Stomach (tissue), 4 donors: ENCODE data around the gene VWA2.

ENCODE experiments used
- EP300 ChIP-seq: sonication (generic); formaldehyde crosslinking; IDR thresholded peaks from one replicate; pipeline ENCODE4 v1.6.1; 2017; ENCODE audit warnings: antibody characterized with exemption
- POLR2A ChIP-seq, 4 donors: fragments of 450-650 bp; IDR thresholded peaks; one replicate each; pipeline ENCODE4 v1.6.1; 2016; ENCODE audit warnings: antibody characterized with exemption in 4 of 4, control low read depth in 2 of 4, mild to moderate bottlenecking in 1 of 4, moderate library complexity in 1 of 4
- POLR2AphosphoS5 ChIP-seq, 3 donors: sonication (generic); formaldehyde crosslinking; IDR thresholded peaks; one replicate each; pipeline ENCODE4 v1.6.1; 2016; ENCODE audit warnings: antibody characterized with exemption in 3 of 3
- TF ChIP-seq, protein P1 (sequence below), 7 experiments: fragments of 450-650 bp in 4 of 7; fragments of 200-600 bp in 3 of 7; sonication (generic) in 3 of 7; IDR thresholded peaks; one replicate each; pipeline ENCODE4 v1.5.1; 2016 to 2019; ENCODE audit warnings: antibody characterized with exemption in 7 of 7, control low read depth in 2 of 7, mild to moderate bottlenecking in 1 of 7

DNA sequence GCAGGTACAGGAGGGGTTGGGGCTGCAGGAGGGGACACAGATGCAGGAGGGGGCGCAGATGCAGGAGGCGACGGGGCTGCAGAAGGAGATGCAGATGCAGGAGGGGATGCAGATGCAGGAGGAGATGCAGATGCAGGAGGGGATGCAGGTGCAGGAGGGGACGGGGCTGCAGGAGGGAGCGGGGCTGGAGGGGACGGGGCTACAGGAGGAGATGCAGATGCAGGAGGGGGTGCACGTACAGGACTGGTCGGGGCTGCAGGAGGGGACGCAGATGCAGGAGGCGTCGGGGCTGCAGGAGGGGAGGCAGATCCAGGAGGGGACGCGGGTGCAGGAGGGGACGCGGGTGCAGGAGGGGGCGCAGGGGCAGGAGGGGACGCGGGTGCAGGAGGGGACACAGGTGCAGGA is 66.5 kb downstream of the VWA2 start:
- TF ChIP-seq POLR2AphosphoS5 (IDR thresholded peaks at IDR 0.05) (no peak), POLR2A (IDR thresholded peaks at IDR 0.05) (no peak), EP300 (no peak)
- TF ChIP-seq, protein P1, sequence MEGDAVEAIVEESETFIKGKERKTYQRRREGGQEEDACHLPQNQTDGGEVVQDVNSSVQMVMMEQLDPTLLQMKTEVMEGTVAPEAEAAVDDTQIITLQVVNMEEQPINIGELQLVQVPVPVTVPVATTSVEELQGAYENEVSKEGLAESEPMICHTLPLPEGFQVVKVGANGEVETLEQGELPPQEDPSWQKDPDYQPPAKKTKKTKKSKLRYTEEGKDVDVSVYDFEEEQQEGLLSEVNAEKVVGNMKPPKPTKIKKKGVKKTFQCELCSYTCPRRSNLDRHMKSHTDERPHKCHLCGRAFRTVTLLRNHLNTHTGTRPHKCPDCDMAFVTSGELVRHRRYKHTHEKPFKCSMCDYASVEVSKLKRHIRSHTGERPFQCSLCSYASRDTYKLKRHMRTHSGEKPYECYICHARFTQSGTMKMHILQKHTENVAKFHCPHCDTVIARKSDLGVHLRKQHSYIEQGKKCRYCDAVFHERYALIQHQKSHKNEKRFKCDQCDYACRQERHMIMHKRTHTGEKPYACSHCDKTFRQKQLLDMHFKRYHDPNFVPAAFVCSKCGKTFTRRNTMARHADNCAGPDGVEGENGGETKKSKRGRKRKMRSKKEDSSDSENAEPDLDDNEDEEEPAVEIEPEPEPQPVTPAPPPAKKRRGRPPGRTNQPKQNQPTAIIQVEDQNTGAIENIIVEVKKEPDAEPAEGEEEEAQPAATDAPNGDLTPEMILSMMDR (IDR thresholded peaks at IDR 0.05) = no peak
